HG03280 (cell line): Measurements from ENCODE around the gene IFI44.

Source experiments
- ATAC-seq: cut with Tn5 transposase; IDR thresholded peaks from one replicate; pipeline ENCODE4 v1.9.1; 2021; ENCODE audit warnings: mild to moderate bottlenecking, moderate library complexity; ENCODE audit not compliant: unreplicated experiment

Gene IFI44

DNA sequence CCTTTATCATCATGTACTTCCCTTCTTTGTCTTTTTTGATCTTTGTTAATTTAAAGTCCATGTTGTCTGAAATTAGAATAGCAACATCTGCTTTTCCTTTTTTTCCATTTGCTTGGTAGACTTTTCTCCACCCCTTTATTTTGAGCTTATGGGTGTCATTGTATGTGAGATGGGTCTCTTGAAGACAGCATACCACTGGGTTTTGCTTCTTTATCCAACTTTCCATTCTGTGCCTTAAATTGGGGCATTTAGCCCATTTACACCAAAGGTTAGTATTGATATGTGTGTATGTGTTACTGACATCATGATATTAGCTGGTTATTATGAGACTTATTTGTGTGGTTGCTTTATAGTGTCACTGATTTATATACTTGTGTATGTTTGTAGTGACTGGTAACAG lies 50.2 kb downstream of the IFI44 start:
- ATAC-seq: no peak

GRCh38 chr1:78702426-78702825 lies 52.8 kb downstream of the IFI44 start:
- no peak for ATAC-seq

GRCh38 chr1:78703806-78704205 lies 54.2 kb downstream of the IFI44 start:
- ATAC-seq: no peak

GRCh38 chr1:78712467-78713051 lies 62.9 kb downstream of the IFI44 start:
- no peak for ATAC-seq

DNA sequence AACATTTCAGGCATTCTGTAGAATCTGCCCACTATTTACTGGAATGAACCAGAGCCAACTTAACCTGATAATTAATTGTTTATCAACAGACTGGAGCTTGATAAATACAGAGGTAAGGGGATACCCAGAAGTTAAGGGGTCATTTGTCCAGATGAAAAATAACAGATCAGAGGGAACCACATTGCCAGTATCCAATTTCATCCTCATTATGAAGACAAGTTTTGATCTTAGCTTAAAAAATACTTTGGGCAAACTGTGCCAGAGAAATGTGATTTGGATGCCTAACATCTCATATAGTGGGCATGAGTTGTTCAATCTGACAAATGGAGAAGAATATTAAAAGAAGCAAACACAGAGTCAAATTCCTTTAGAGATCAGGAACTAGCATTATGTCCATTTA lies 63.7 kb downstream of the IFI44 start:
- ATAC-seq: no peak
